NCI-H1694 (cell line): ENCODE data around the gene ELSPBP1.
"Not testable (repeated sequence)": the region's sequence is repeated elsewhere in the genome, so short reads cannot be mapped to it uniquely, and the experiment has no call there.

Experiments
- DNase-seq: peaks from one replicate; lab custom pipeline; 2025; lab: John Stamatoyannopoulos, UW

The ELSPBP1 gene

GRCh38 chr19:48043675-48044258 lies 49.3 kb downstream of the ELSPBP1 start, which contains the start of gene CABP5:
Gene CABP5, minus strand, starts transcription at chr19:48044079. Its CDS starts 157 bp downstream, at chr19:48043922.
- no peak for DNase-seq

- DNase-seq, result no peak
These were observed 50.1 kb downstream of the ELSPBP1 start for GRCh38 chr19:48044561-48044960.

GRCh38 chr19:48051335-48052033 lies 57.1 kb downstream of the ELSPBP1 start:
- no peak for DNase-seq

GRCh38 chr19:48053076-48053475 lies 58.6 kb downstream of the ELSPBP1 start:
- no peak for DNase-seq

GRCh38 chr19:48053856-48054255 lies 59.4 kb downstream of the ELSPBP1 start:
- no peak for DNase-seq

- no peak for DNase-seq
These were observed 64.9 kb downstream of the ELSPBP1 start for GRCh38 chr19:48059331-48059730.

GRCh38 chr19:48060381-48060780 lies 65.9 kb downstream of the ELSPBP1 start:
- no peak for DNase-seq

- DNase-seq, result no peak
These were observed 67.2 kb downstream of the ELSPBP1 start for GRCh38 chr19:48061401-48062344.

GRCh38 chr19:48064509-48064908 lies 70.1 kb downstream of the ELSPBP1 start:
- no peak for DNase-seq

- DNase-seq, result no peak
These were observed 75.0 kb downstream of the ELSPBP1 start for GRCh38 chr19:48069435-48069834.

GRCh38 chr19:48070177-48070769 lies 75.8 kb downstream of the ELSPBP1 start:
- DNase-seq, result not testable (repeated sequence)
